ENCODE data around the gene LYL1. TPM values are rescaled to one million over a fixed set of nuclear protein-coding genes. Genes with fewer than 3 reads are reported as not detected.
A peak's percentile ranks its signal among the peaks of the same experiment; 100 is the strongest.

Gene LYL1
- total RNA-seq, 1 experiment from 2014 or later: 0.63 TPM

- H3K4me1 ChIP-seq (ENCODE audit: insufficient read depth, low read length): 0 out of 2 replicates have a peak, but pooled peaks cover 2% of the 10 kb centered on the region
- no peak overlapping the region for H4K91ac ChIP-seq (ENCODE audit: insufficient read length, low read depth, low read length)
- no peak overlapping the region for H3K4ac ChIP-seq (ENCODE audit: low read depth, low read length)
- Mint-ChIP-seq H3K36me3 (ENCODE audit: insufficient read depth in 1 of 3, low read depth in 3 of 3) (no peaks in the 10 kb centered on the region), H3K4me3 (no peak overlapping the region), H3K4me1 (peaks cover 16 to 35% of the 10 kb centered on the region in 2 experiments), H3K27me3 (ENCODE audit: low read depth) (peaks cover 61% of the 10 kb centered on the region), H3K27ac (no peak overlapping the region), H3K9me3 (no peaks in the 10 kb centered on the region)
- no peak overlapping the region for H3K9ac ChIP-seq (ENCODE audit: extremely low read depth, insufficient read length, low read length)
- H2AK5ac ChIP-seq (ENCODE audit: insufficient read length, low read length): no peak overlapping the region
- H2BK5ac ChIP-seq (ENCODE audit: insufficient read length, low read length): no peak overlapping the region
- H2BK20ac ChIP-seq (ENCODE audit: low read depth, low read length, poor library complexity, severe bottlenecking): no peak overlapping the region
- no peaks in the 10 kb centered on the region for H3K79me2 ChIP-seq (ENCODE audit: insufficient read depth, low read length)
- H4K20me1 ChIP-seq (ENCODE audit: control insufficient read depth, insufficient read depth, insufficient read length): no peaks in the 10 kb centered on the region
- peak; percentile 76 for TF ChIP-seq CTCF (conservative IDR thresholded peaks at IDR 0.05)
- H3K4me2 ChIP-seq (ENCODE audit: insufficient read depth, insufficient read length, low read length): no peak overlapping the region
- no peaks in the 10 kb centered on the region for H3K79me1 ChIP-seq (ENCODE audit: insufficient read depth, low read depth, low read length, poor library complexity, severe bottlenecking)
- no peak overlapping the region for H4K5ac ChIP-seq (ENCODE audit: insufficient read length, low read depth, low read length)
- no peak overlapping the region for H3T11ph ChIP-seq (ENCODE audit: low read length)
- H3K27me3 ChIP-seq (ENCODE audit: insufficient read depth, low read length): peaks cover 4% of the 10 kb centered on the region; the same call in 1 of the 2 replicates
- no peak overlapping the region for H2AFZ ChIP-seq (ENCODE audit: low read length)
- H2BK15ac ChIP-seq (ENCODE audit: low read depth, low read length): no peak overlapping the region
- no peak overlapping the region for H3K27ac ChIP-seq (ENCODE audit: insufficient read length, low read depth, low read length)
- DNase-seq: peak; percentile 79
- no peak overlapping the region for H4K8ac ChIP-seq (replicated peaks; ENCODE audit: insufficient read length, low read depth, low read length)
- H3K9me3 ChIP-seq (ENCODE audit: control insufficient read depth, low read depth, low read length): no peaks in the 10 kb centered on the region
- no peak overlapping the region for H3K14ac ChIP-seq (ENCODE audit: insufficient read depth, low read length)
- no peak overlapping the region for H2BK12ac ChIP-seq (ENCODE audit: insufficient read length, low read depth, low read length)
- no peak overlapping the region for H3K23ac ChIP-seq (ENCODE audit: insufficient read length, low read depth, low read length)
- no peak overlapping the region for H3K56ac ChIP-seq (ENCODE audit: insufficient read length, low read depth, low read length)
- no CpG with 5 or more reads among the region's 5 CpGs for WGBS (ENCODE audit: extremely low coverage, insufficient read length, low lambda C conversion rate)
- no peaks in the 10 kb centered on the region for H3K23me2 ChIP-seq (ENCODE audit: insufficient read length, low read depth, low read length, poor library complexity, severe bottlenecking)
- no peak overlapping the region for H3K18ac ChIP-seq (ENCODE audit: insufficient read length, low read depth, low read length)
- H2BK120ac ChIP-seq (ENCODE audit: low read depth, low read length, poor library complexity, severe bottlenecking): no peak overlapping the region
Measured at GRCh38 chr19:13089139-13089856, 13.4 kb downstream of the LYL1 start.

Data from H9 (cell line).